ENCODE measurements around the gene FCAR.

The FCAR gene

GRCh38 chr19:54906819-54907218, 32.8 kb downstream of the FCAR start:
- TF ChIP-seq NFIC (IDR thresholded peaks at IDR 0.05), result no peak
- TF ChIP-seq MAX (IDR thresholded peaks at IDR 0.05), result no peak
- no peak for TF ChIP-seq RAD21 (IDR thresholded peaks at IDR 0.05; ENCODE audit: low read depth)
- TF ChIP-seq TCF12 (IDR thresholded peaks at IDR 0.05; ENCODE audit: low read depth), result no peak
- no peak for TF ChIP-seq EGR1 (IDR thresholded peaks at IDR 0.05)
- no peak for TF ChIP-seq TEAD4 (IDR thresholded peaks at IDR 0.05)
- TF ChIP-seq CEBPB (IDR thresholded peaks at IDR 0.05), result no peak
- no peak for TF ChIP-seq REST (IDR thresholded peaks at IDR 0.05; ENCODE audit: low read depth)
- no peak for TF ChIP-seq TAF1 (IDR thresholded peaks at IDR 0.05; ENCODE audit: low read depth)
- no peak for TF ChIP-seq EP300 (IDR thresholded peaks at IDR 0.05; ENCODE audit: borderline replicate concordance)
- no peak for TF ChIP-seq ZBTB7A (IDR thresholded peaks at IDR 0.05; ENCODE audit: low read depth)
- no peak for TF ChIP-seq FOXM1 (IDR thresholded peaks at IDR 0.05; ENCODE audit: borderline replicate concordance, low read depth)
- TF ChIP-seq CREB1 (IDR thresholded peaks at IDR 0.05; ENCODE audit: low read depth), result no peak
- no peak for TF ChIP-seq USF1 (IDR thresholded peaks at IDR 0.05)
- TF ChIP-seq YY1 (IDR thresholded peaks at IDR 0.05; ENCODE audit: low read depth), result no peak

GRCh38 chr19:54916822-54917221, 42.8 kb downstream of the FCAR start:
- TF ChIP-seq RAD21 (IDR thresholded peaks at IDR 0.05; ENCODE audit: low read depth) (no peak), FOXM1 (IDR thresholded peaks at IDR 0.05; ENCODE audit: borderline replicate concordance, low read depth) (no peak), YY1 (IDR thresholded peaks at IDR 0.05; ENCODE audit: low read depth) (no peak), USF1 (IDR thresholded peaks at IDR 0.05) (no peak), TCF12 (IDR thresholded peaks at IDR 0.05; ENCODE audit: low read depth) (no peak), MAX (IDR thresholded peaks at IDR 0.05) (no peak), CEBPB (IDR thresholded peaks at IDR 0.05) (no peak)

GRCh38 chr19:54918499-54918898, 44.5 kb downstream of the FCAR start:
- no peak for TF ChIP-seq USF1 (IDR thresholded peaks at IDR 0.05)

- 0 out of 2 replicates have a peak, but pooled peaks have one; percentile 7 for TF ChIP-seq RAD21 (IDR thresholded peaks at IDR 0.05; ENCODE audit: low read depth)
Measured at GRCh38 chr19:54919646-54920563, 45.9 kb downstream of the FCAR start.

- no peak for TF ChIP-seq REST (IDR thresholded peaks at IDR 0.05; ENCODE audit: low read depth)
- no peak for TF ChIP-seq YY1 (IDR thresholded peaks at IDR 0.05; ENCODE audit: low read depth)
- TF ChIP-seq TCF12 (IDR thresholded peaks at IDR 0.05; ENCODE audit: low read depth), result no peak
- TF ChIP-seq ZBTB7A (IDR thresholded peaks at IDR 0.05; ENCODE audit: low read depth), result no peak
Measured at GRCh38 chr19:54921082-54921481, 47.0 kb downstream of the FCAR start.

GRCh38 chr19:54923276-54923675, 49.2 kb downstream of the FCAR start:
- TF ChIP-seq EP300 (IDR thresholded peaks at IDR 0.05; ENCODE audit: borderline replicate concordance) (no peak), TAF1 (IDR thresholded peaks at IDR 0.05; ENCODE audit: low read depth) (no peak), TCF12 (IDR thresholded peaks at IDR 0.05; ENCODE audit: low read depth) (no peak), TEAD4 (IDR thresholded peaks at IDR 0.05) (no peak), CREB1 (IDR thresholded peaks at IDR 0.05; ENCODE audit: low read depth) (no peak), ZBTB7A (IDR thresholded peaks at IDR 0.05; ENCODE audit: low read depth) (no peak), REST (IDR thresholded peaks at IDR 0.05; ENCODE audit: low read depth) (no peak), NFIC (IDR thresholded peaks at IDR 0.05) (no peak), CEBPB (IDR thresholded peaks at IDR 0.05) (no peak), FOXM1 (IDR thresholded peaks at IDR 0.05; ENCODE audit: borderline replicate concordance, low read depth) (no peak), YY1 (IDR thresholded peaks at IDR 0.05; ENCODE audit: low read depth) (no peak), MAX (IDR thresholded peaks at IDR 0.05) (no peak)
